Endodermal cell (in vitro differentiated cells): ENCODE results near the gene COL23A1. TPM values are rescaled to one million over a fixed set of nuclear protein-coding genes. Genes with fewer than 3 reads are reported as not detected.

Experiments used
- DNase-seq: peaks from one replicate; pipeline ENCODE4 v3.0.0-alpha.2; 2017
- H3K27ac ChIP-seq: 2 replicates; pipeline ENCODE4 v1.5.1; 2013; ENCODE audit warnings: mild to moderate bottlenecking, low read depth, low read length, moderate library complexity
- H3K27me3 ChIP-seq: 2 replicates; pipeline ENCODE4 v1.6.1; 2013; ENCODE audit warnings: mild to moderate bottlenecking, low read length, moderate library complexity; ENCODE audit not compliant: insufficient read depth, control insufficient read depth, poor library complexity, severe bottlenecking
- H3K36me3 ChIP-seq: 2 replicates; pipeline ENCODE4 v1.7.0; 2013; ENCODE audit warnings: mild to moderate bottlenecking, low read length, moderate library complexity; ENCODE audit not compliant: control insufficient read depth, insufficient read depth
- H3K4me1 ChIP-seq: one replicate; pipeline ENCODE4 v1.7.0; 2013; ENCODE audit warnings: low read length; ENCODE audit not compliant: control insufficient read depth, insufficient read depth
- H3K4me3 ChIP-seq: 2 replicates; pipeline ENCODE4 v1.5.1; 2013; ENCODE audit warnings: mild to moderate bottlenecking, low read length, moderate library complexity
- H3K9ac ChIP-seq: 2 replicates; pipeline ENCODE4 v1.6.1; 2013; ENCODE audit warnings: mild to moderate bottlenecking, low read length, moderate library complexity; ENCODE audit not compliant: poor library complexity, severe bottlenecking; ENCODE audit errors: extremely low read depth
- H3K9me3 ChIP-seq: 2 replicates; pipeline ENCODE4 v1.6.1; 2013; ENCODE audit warnings: mild to moderate bottlenecking, low read length, moderate library complexity; ENCODE audit not compliant: control insufficient read depth
- H3K27ac Mint-ChIP-seq: 2 replicates; pipeline ENCODE4 v1.8.0; 2020; ENCODE audit warnings: mixed read lengths
- H3K27me3 Mint-ChIP-seq: 2 replicates; pipeline ENCODE4 v1.8.0; 2021; ENCODE audit warnings: mild to moderate bottlenecking, mixed read lengths; ENCODE audit not compliant: insufficient read depth
- H3K36me3 Mint-ChIP-seq: 2 replicates; pipeline ENCODE4 v1.8.0; 2020; ENCODE audit warnings: low read depth, mixed read lengths
- H3K4me1 Mint-ChIP-seq: 2 replicates; pipeline ENCODE4 v1.8.0; 2020; ENCODE audit warnings: mixed read lengths
- H3K4me3 Mint-ChIP-seq: 2 replicates; pipeline ENCODE4 v1.8.0; 2020; ENCODE audit warnings: mild to moderate bottlenecking, moderate library complexity, mixed read lengths
- H3K9me3 Mint-ChIP-seq: 2 replicates; pipeline ENCODE4 v1.8.0; 2020; ENCODE audit warnings: mild to moderate bottlenecking, mixed read lengths
- WGBS, 2 experiments: methylation state at CpG; one replicate each; pipeline versions ENCODE4 v1.1.5 to v1.1.7; 2013; ENCODE audit warnings: missing lambda C conversion rate in 2 of 2, mixed read lengths in 1 of 2; ENCODE audit not compliant: insufficient coverage in 1 of 2, insufficient read length in 1 of 2; 5-methylcytosine and 5-hydroxymethylcytosine counted together
- total RNA-seq, 2 donors: library from RNA; stranded (reverse); fragmentation: NEBNext Ultra II Directional in 1 of 2; extraction: Animal tissue kit (Norgen Biotek cat#: 25700) in 1 of 2; gene quantifications; 2 replicates in 1 of 2; 3 replicates in 1 of 2; pipeline ENCODE4 v1.2.1, GENCODE V29; 2021
- TF ChIP-seq, protein P1 (sequence below): fragments of 200-600 bp; sonication (generic); conservative IDR thresholded peaks from 2 replicates; pipeline ENCODE4 v1.5.0; 2021; ENCODE audit warnings: antibody characterized with exemption, mild to moderate bottlenecking

COL23A1 gene
- total RNA-seq, 2 donors from 2014 or later, result 50.2 to 71.3 TPM

DNA sequence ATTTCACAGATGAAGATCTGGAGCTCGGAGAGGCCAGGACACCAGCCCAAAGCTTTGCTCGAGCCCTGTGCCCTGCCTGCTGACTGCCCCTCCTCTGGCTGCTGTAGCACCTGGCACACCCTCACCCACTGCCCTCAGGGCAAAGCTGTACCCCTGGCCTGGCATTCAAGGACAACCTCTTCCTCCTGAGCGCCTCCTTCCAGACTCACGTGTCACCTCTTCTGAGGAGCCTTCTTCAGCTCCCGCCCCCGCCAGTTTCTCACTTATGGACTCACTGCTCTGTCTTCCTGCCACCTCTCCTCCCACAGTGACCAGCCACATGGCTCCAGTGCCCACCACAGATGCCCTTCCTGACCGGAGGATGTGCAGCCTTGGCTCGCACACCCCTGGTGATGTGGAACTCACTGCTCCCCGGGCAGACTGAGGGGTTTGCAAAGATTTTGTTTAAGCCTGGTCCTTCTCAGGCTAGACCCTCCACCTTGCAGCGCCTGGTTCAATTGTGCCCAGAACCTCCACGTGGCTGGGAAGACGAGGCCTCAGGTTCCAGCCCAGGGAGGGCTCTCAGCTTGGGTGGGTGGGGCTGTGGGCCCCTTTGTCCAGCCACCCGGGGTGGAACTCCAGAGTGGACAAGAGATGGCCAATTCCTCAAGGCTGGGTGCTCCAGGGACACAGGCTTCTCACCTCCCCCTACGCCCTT is 311.0 kb downstream of the COL23A1 start:
- TF ChIP-seq, protein P1, sequence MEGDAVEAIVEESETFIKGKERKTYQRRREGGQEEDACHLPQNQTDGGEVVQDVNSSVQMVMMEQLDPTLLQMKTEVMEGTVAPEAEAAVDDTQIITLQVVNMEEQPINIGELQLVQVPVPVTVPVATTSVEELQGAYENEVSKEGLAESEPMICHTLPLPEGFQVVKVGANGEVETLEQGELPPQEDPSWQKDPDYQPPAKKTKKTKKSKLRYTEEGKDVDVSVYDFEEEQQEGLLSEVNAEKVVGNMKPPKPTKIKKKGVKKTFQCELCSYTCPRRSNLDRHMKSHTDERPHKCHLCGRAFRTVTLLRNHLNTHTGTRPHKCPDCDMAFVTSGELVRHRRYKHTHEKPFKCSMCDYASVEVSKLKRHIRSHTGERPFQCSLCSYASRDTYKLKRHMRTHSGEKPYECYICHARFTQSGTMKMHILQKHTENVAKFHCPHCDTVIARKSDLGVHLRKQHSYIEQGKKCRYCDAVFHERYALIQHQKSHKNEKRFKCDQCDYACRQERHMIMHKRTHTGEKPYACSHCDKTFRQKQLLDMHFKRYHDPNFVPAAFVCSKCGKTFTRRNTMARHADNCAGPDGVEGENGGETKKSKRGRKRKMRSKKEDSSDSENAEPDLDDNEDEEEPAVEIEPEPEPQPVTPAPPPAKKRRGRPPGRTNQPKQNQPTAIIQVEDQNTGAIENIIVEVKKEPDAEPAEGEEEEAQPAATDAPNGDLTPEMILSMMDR, result no peak
- Histone ChIP-seq H3K9me3 (peaks cover 11% of the 10 kb centered on the region), H3K36me3 (no peaks in the 10 kb centered on the region), H3K27me3 (no peaks in the 10 kb centered on the region), H3K27ac (no peak overlapping the region), H3K4me3 (no peak overlapping the region), H3K9ac (no peak overlapping the region), H3K4me1 (no peaks in the 10 kb centered on the region)
- WGBS, 2 experiments, result 91 to 96% methylated on average over 7 to 14 of the region's 14 CpGs
- no peak overlapping the region for H3K4me3 Mint-ChIP-seq
- no peak for DNase-seq
- H3K9me3 Mint-ChIP-seq, result no peaks in the 10 kb centered on the region
- H3K27me3 Mint-ChIP-seq, result peaks cover 3% of the 10 kb centered on the region
- H3K4me1 Mint-ChIP-seq, result peaks cover 3% of the 10 kb centered on the region
- no peak overlapping the region for H3K27ac Mint-ChIP-seq
- no peaks in the 10 kb centered on the region for H3K36me3 Mint-ChIP-seq

GRCh38 chr5:178278358-178279023 is 311.7 kb downstream of the COL23A1 start:
- Histone ChIP-seq H3K9me3 (peaks cover 6% of the 10 kb centered on the region), H3K4me1 (no peaks in the 10 kb centered on the region), H3K9ac (no peak overlapping the region), H3K4me3 (no peak overlapping the region), H3K27me3 (no peaks in the 10 kb centered on the region), H3K27ac (no peak overlapping the region), H3K36me3 (no peaks in the 10 kb centered on the region)
- Mint-ChIP-seq H3K4me3 (no peak overlapping the region), H3K27me3 (peaks cover 3% of the 10 kb centered on the region), H3K9me3 (no peaks in the 10 kb centered on the region), H3K4me1 (peaks cover 3% of the 10 kb centered on the region), H3K36me3 (no peaks in the 10 kb centered on the region), H3K27ac (no peak overlapping the region)
- WGBS, 2 experiments, result 83 to 90% methylated on average over 9 to 18 of the region's 18 CpGs
- DNase-seq, result no peak
- TF ChIP-seq, protein P1, result no peak

- WGBS, 2 experiments, result 76 to 100% methylated on average over 2 to 12 of the region's 12 CpGs
- peaks cover 3% of the 10 kb centered on the region for H3K4me1 Mint-ChIP-seq
- Histone ChIP-seq H3K9me3 (peaks cover 6% of the 10 kb centered on the region), H3K27me3 (no peaks in the 10 kb centered on the region), H3K4me1 (no peaks in the 10 kb centered on the region), H3K9ac (no peak overlapping the region), H3K4me3 (no peak overlapping the region), H3K27ac (no peak overlapping the region), H3K36me3 (no peaks in the 10 kb centered on the region)
- TF ChIP-seq, protein P1, result no peak
- no peak overlapping the region for H3K27ac Mint-ChIP-seq
- H3K4me3 Mint-ChIP-seq, result no peak overlapping the region
- H3K9me3 Mint-ChIP-seq, result no peaks in the 10 kb centered on the region
- no peak for DNase-seq
- peaks cover 3% of the 10 kb centered on the region for H3K27me3 Mint-ChIP-seq
- H3K36me3 Mint-ChIP-seq, result no peaks in the 10 kb centered on the region
These were observed 312.3 kb downstream of the COL23A1 start for GRCh38 chr5:178277866-178278265.
